NB4 (cell line): ENCODE measurements around the gene ANXA4.

ENCODE experiments used
- CTCF ChIP-seq: IDR thresholded peaks from one replicate; pipeline ENCODE4 v1.5.1; 2012; ENCODE audit warnings: low read depth, low read length
- MAX ChIP-seq: IDR thresholded peaks from 2 replicates; pipeline ENCODE4 v1.6.1; 2011; ENCODE audit warnings: low read depth, low read length
- MYC ChIP-seq: IDR thresholded peaks from 2 replicates; pipeline ENCODE4 v1.6.1; 2011; ENCODE audit warnings: low read depth, low read length
- POLR2A ChIP-seq: IDR thresholded peaks from 2 replicates; pipeline ENCODE4 v1.6.1; 2011; ENCODE audit warnings: mild to moderate bottlenecking; ENCODE audit not compliant: insufficient read length; ENCODE audit errors: extremely low read depth

- TF ChIP-seq POLR2A = no peak
- TF ChIP-seq CTCF = no peak
- TF ChIP-seq MAX = peak; percentile 4; the same call in 1 of the 2 replicates
- no peak for TF ChIP-seq MYC
Measured at GRCh38 chr2:69735686-69736085, 6.2 kb upstream of the ANXA4 start.
